Epithelial cell of esophagus (primary cell): ENCODE measurements around the gene RUNX1.
"Not testable (repeated sequence)": the region's sequence is repeated elsewhere in the genome, so short reads cannot be mapped to it uniquely, and the experiment has no call there.

Experiments
- DNase-seq: peaks from one replicate; pipeline ENCODE4 v3.0.0; 2010; ENCODE audit warnings: low read depth
- H3K4me3 ChIP-seq: 2 replicates; pipeline ENCODE4 v1.5.1; 2011; ENCODE audit warnings: mild to moderate bottlenecking, low read length, control low read depth
- TF ChIP-seq, protein P1 (sequence below): IDR thresholded peaks from 2 replicates; pipeline ENCODE4 v1.5.1; 2011; ENCODE audit warnings: low read depth, mild to moderate bottlenecking, low read length, control low read depth, inconsistent platforms; ENCODE audit not compliant: insufficient read depth; ENCODE audit errors: missing control alignments

Gene RUNX1

GRCh38 chr21:34996304-34997101 is 52.6 kb downstream of the RUNX1 start:
- TF ChIP-seq, protein P1, sequence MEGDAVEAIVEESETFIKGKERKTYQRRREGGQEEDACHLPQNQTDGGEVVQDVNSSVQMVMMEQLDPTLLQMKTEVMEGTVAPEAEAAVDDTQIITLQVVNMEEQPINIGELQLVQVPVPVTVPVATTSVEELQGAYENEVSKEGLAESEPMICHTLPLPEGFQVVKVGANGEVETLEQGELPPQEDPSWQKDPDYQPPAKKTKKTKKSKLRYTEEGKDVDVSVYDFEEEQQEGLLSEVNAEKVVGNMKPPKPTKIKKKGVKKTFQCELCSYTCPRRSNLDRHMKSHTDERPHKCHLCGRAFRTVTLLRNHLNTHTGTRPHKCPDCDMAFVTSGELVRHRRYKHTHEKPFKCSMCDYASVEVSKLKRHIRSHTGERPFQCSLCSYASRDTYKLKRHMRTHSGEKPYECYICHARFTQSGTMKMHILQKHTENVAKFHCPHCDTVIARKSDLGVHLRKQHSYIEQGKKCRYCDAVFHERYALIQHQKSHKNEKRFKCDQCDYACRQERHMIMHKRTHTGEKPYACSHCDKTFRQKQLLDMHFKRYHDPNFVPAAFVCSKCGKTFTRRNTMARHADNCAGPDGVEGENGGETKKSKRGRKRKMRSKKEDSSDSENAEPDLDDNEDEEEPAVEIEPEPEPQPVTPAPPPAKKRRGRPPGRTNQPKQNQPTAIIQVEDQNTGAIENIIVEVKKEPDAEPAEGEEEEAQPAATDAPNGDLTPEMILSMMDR: no peak
- DNase-seq: no peak
- H3K4me3 ChIP-seq: no peak overlapping the region

DNA sequence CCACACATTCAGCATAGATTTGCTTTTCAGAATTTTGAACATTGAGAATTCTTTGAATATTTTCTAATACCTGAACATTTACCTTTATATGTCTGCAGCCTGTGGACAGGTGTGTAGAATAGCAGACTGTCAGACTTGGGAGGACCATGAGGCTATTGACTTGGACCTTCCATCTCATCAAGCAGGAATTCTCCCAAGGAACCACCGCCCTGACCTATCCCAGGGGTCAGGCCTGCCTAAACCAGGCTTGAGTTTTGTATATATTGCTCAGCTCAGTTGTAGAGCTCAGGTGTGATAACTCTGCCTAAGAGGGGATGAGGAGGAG is 53.2 kb downstream of the RUNX1 start:
- no peak overlapping the region for H3K4me3 ChIP-seq
- no peak for DNase-seq
- TF ChIP-seq, protein P1: no peak

DNA sequence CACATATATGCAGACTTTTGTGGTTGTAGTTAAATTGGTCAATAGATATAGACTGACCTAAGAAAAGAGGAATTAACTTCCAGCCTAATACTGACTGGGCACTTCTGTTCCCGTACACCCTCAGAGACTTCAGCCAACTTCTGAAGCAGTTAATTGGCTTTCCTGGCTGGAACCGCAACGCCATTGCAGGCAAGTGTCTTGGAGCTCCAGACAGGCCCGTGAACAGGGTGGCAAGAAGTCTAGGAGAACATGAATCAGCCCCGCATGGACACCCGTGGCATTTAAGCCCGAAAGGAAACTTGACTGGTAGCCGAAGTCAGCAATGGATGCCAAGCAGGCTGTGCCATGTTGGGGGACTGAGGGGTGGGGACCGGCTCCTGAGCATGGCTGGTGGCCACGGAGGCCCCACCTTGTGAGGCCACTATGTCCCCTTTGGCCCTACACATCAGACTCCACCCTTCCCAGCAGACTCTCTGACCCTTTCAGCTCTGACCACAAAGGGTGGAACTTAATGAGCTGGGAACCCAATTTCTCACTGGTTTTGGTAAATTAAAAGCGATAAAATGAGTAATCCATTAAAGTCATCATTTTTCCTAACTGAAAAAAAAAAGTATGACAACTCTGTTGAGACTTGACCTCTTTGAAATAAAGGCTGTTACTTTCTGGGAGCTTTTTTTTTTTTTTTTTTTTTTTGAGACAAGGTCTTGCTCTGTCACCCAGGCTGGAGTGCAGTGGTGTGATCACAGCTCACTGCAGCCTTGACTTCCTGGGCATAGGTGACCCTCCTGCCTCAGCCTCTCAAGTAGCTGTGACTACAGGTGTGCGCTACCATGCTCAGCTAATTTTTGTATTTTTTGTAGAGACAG is 54.1 kb downstream of the RUNX1 start:
- no peak overlapping the region for H3K4me3 ChIP-seq
- DNase-seq: no peak
- TF ChIP-seq, protein P1: no peak

GRCh38 chr21:34993521-34993921 is 55.6 kb downstream of the RUNX1 start:
- not testable (repeated sequence) for H3K4me3 ChIP-seq, DNase-seq

- H3K4me3 ChIP-seq: no peak overlapping the region
- peak; percentile 68 for DNase-seq
- TF ChIP-seq, protein P1: no peak
These were observed 56.2 kb downstream of the RUNX1 start for GRCh38 chr21:34992736-34993398.

DNA sequence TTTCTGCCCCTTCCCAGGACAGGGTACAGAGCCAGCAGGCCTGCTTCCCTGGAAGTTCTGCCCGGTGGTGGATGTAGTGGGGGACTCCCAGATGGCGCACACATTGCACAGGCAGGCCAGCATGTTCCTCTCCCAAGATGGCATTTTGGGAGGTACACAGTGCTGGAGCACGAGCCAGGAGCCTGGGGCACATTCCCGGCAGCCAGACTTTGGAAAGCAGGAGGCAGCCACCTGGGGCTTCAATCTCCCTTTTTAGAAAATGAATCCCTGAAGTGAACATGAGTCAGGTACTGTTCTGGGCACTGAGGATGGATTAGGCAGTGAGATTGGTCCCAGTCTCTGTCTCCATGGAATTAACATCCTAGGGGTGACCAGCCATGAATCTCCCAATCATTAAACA is 56.9 kb downstream of the RUNX1 start:
- DNase-seq: no peak
- no peak overlapping the region for H3K4me3 ChIP-seq
- TF ChIP-seq, protein P1: no peak

DNA sequence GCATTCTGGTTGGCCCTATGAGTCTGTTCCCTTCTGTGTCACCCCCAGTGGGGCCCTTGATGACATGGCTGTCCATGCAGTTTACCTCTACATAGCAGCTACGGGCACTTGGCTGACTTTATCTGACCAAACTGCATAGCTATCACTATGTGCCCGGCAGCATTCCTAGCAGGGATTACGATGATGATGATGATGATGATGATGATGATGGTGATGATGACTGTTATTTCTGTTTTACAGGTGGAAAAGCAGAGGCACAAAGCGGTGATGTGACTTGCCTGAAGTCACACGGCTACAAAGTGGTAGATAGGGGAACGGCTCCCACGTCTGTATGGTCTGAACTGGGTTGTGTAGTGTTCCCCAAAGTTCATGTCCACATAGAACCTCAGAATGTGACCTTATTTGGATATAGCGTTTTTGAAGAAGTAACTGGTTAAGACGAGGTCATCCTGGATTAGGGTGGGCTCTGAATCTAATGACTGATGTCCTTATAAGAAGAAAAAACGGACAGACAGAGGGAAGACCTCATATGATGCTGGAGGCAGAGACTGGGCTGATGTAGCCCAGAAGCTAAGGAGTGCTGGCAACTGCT is 57.6 kb downstream of the RUNX1 start:
- DNase-seq: no peak
- TF ChIP-seq, protein P1: no peak

More for the DNA sequence above, 57.6 kb downstream of the RUNX1 start:
- H3K4me3 ChIP-seq: no peak overlapping the region
